ENCODE data around the gene PRDX6.
A peak's percentile ranks its signal among the peaks of the same experiment; 100 is the strongest.
"Not testable (repeated sequence)": the region's sequence is repeated elsewhere in the genome, so short reads cannot be mapped to it uniquely, and the experiment has no call there.

The PRDX6 gene

GRCh38 chr1:173469656-173470055, 7.5 kb upstream of the PRDX6 start:
- DNase-seq: no peak

- DNase-seq: no peak
Observed at GRCh38 chr1:173470608-173471007, 6.5 kb upstream of the PRDX6 start.

- DNase-seq: peak; percentile 74
Observed at GRCh38 chr1:173473599-173474011, 3.5 kb upstream of the PRDX6 start.

GRCh38 chr1:173474097-173474779, 2.9 kb upstream of the PRDX6 start:
- no peak for DNase-seq

- not testable (repeated sequence) for DNase-seq
Observed at GRCh38 chr1:173474780-173475421, 2.2 kb upstream of the PRDX6 start.

- peak; percentile 71 for DNase-seq
Observed at GRCh38 chr1:173475564-173476196, 1.5 kb upstream of the PRDX6 start.

GRCh38 chr1:173476197-173476664, 904 bp upstream of the PRDX6 start:
- DNase-seq: no peak

- DNase-seq: peak; percentile 94
Observed at GRCh38 chr1:173476665-173477285, 360 bp upstream of the PRDX6 start.

GRCh38 chr1:173478094-173478674, 1.0 kb downstream of the PRDX6 start:
- DNase-seq: peak; percentile 67

- DNase-seq: peak; percentile 19
Observed at GRCh38 chr1:173479649-173480048, 2.5 kb downstream of the PRDX6 start.

- no peak for DNase-seq
Observed at GRCh38 chr1:173481195-173481772, 4.1 kb downstream of the PRDX6 start.

GRCh38 chr1:173482683-173483082, 5.5 kb downstream of the PRDX6 start:
- no peak for DNase-seq

GRCh38 chr1:173484276-173484675, 7.1 kb downstream of the PRDX6 start:
- no peak for DNase-seq

- no peak for DNase-seq
Observed at GRCh38 chr1:173485401-173485800, 8.3 kb downstream of the PRDX6 start.

- DNase-seq: no peak
Observed at GRCh38 chr1:173488001-173488400, 10.9 kb downstream of the PRDX6 start.

GRCh38 chr1:173489149-173489600, 12.0 kb downstream of the PRDX6 start:
- DNase-seq: peak; percentile 22

- no peak for DNase-seq
Observed at GRCh38 chr1:173489929-173490328, 12.8 kb downstream of the PRDX6 start.

- no peak for DNase-seq
Observed at GRCh38 chr1:173491508-173491907, 14.4 kb downstream of the PRDX6 start.

GRCh38 chr1:173493125-173493524, 16.0 kb downstream of the PRDX6 start:
- not testable (repeated sequence) for DNase-seq

GRCh38 chr1:173495609-173496267, 18.6 kb downstream of the PRDX6 start:
- no peak for DNase-seq

GRCh38 chr1:173496757-173497320, 19.7 kb downstream of the PRDX6 start:
- no peak for DNase-seq

GRCh38 chr1:173499729-173500128, 22.6 kb downstream of the PRDX6 start:
- DNase-seq: no peak
